PC-9 (cell line): ENCODE data around the gene GRM1.

Experiments used
- EZH2 ChIP-seq: fragments of 200-600 bp; sonication (generic); IDR thresholded peaks from 2 replicates; pipeline ENCODE4 v1.8.0; 2017; ENCODE audit warnings: antibody characterized with exemption, low read depth
- TF ChIP-seq, protein P1 (sequence below): fragments of 200-600 bp; sonication (generic); conservative IDR thresholded peaks from 2 replicates; pipeline ENCODE4 v1.6.1; 2017; ENCODE audit warnings: mixed run types, antibody characterized with exemption, mild to moderate bottlenecking, moderate library complexity

- TF ChIP-seq, protein P1, sequence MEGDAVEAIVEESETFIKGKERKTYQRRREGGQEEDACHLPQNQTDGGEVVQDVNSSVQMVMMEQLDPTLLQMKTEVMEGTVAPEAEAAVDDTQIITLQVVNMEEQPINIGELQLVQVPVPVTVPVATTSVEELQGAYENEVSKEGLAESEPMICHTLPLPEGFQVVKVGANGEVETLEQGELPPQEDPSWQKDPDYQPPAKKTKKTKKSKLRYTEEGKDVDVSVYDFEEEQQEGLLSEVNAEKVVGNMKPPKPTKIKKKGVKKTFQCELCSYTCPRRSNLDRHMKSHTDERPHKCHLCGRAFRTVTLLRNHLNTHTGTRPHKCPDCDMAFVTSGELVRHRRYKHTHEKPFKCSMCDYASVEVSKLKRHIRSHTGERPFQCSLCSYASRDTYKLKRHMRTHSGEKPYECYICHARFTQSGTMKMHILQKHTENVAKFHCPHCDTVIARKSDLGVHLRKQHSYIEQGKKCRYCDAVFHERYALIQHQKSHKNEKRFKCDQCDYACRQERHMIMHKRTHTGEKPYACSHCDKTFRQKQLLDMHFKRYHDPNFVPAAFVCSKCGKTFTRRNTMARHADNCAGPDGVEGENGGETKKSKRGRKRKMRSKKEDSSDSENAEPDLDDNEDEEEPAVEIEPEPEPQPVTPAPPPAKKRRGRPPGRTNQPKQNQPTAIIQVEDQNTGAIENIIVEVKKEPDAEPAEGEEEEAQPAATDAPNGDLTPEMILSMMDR = no peak
- TF ChIP-seq EZH2 = no peak
These were observed 316.7 kb downstream of the GRM1 start for GRCh38 chr6:146345598-146345997.
